ENCODE data around the gene INSYN2A. TPM values are rescaled to one million over a fixed set of nuclear protein-coding genes. Genes with fewer than 3 reads are reported as not detected.

INSYN2A gene
- total and polyA plus RNA-seq, 2 of the 13 experiments (the other 11 are each of a cell fraction or from before 2014, with no cell fraction given), result not detected

GRCh38 chr10:127154831-127155620 lies 41.4 kb downstream of the INSYN2A start (continued):
- TF ChIP-seq, protein P1, sequence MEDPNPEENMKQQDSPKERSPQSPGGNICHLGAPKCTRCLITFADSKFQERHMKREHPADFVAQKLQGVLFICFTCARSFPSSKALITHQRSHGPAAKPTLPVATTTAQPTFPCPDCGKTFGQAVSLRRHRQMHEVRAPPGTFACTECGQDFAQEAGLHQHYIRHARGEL (CRISPR knock-in tag; IDR thresholded peaks at IDR 0.05), result no peak
- no peak for TF ChIP-seq MIER3 (CRISPR knock-in tag; IDR thresholded peaks at IDR 0.05; ENCODE audit: borderline replicate concordance)

DNA sequence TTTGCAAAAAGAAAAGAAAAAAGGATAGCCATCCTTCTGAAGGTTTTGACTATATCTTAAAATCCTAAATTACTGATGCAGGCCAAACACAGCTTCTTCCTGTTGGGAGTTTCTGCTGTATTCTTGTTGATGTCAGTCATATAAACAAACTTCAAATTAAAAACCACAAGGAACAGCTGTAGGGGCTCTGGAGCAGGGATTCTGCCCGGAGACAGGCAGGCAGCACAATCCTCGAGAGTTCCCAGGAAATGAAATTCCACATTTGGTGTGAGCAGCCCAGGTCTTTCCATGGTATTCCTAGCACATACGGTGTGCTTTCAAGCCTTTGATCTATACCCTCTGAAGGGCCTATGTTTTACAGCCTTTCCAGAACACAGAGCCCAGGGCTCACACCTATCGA lies 43.2 kb downstream of the INSYN2A start:
- CTCF ChIA-PET (ENCODE audit: low intra/inter-chr PET ratio, low total read pairs), result no interaction called here
- BruUV-seq (replicated peaks), result no TSS peak

DNA sequence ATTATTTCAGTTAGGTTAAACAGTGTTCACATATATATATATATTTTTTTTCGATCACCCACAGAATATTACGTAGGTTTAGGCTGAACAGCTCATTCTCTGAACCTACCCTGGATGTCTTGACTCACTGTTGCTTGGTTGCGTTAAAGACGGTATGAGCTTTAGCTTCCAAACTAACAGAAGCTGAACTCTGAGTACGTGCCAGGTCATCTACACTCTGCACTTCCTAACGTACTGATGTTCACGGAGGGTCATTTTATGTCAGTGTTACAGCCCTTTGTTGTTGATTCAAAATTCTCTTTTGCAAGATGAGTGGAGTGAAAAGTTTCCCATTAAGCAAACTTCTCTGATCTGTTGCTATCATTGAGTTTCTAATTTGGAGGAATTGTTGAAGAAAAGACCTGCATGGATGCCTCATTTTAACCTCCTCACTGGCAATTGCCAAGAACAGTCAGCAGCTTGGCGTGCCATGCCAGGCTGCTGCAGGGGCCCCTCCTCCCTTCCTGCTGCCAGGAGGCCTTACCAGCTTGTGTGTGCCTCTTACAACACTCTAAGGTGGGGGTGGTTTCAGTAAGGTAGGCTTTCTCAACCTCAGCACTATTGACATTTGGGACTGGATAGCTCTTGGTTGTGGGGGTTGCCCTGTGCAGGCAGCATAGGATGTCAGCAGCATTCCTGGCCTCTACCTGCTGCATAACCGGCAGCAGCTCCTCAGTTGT lies 44.3 kb downstream of the INSYN2A start:
- H3K4me2 ChIP-seq (ENCODE audit: low read depth, low read length), result no peak overlapping the region
- H3K79me2 ChIP-seq (ENCODE audit: insufficient read depth, low read length), result no peaks in the 10 kb centered on the region
- POLR2A ChIA-PET, result no interaction called here
- intact Hi-C loops (cut with micrococcal nuclease; ENCODE audit: unreplicated experiment), result no loop called here
- CTCF ChIA-PET (ENCODE audit: low intra/inter-chr PET ratio, low total read pairs), result no interaction called here
- 89% methylated on average over 8 of the region's 9 CpGs for WGBS (ENCODE audit: low lambda C conversion rate)
- H3K9me3 ChIP-seq (ENCODE audit: low read length), result no peaks in the 10 kb centered on the region
- H4K20me1 ChIP-seq (ENCODE audit: insufficient read depth, low read length), result no peaks in the 10 kb centered on the region
- no TSS peak for BruUV-seq (replicated peaks)
- no peak overlapping the region for H3K9ac ChIP-seq (ENCODE audit: insufficient read depth, low read depth, low read length)
- H3K27me3 ChIP-seq (ENCODE audit: control insufficient read depth in 1 of 2, insufficient read depth in 2 of 2, low read length in 2 of 2), result no peaks in the 10 kb centered on the region
- TF ChIP-seq ATF1 (CRISPR knock-in tag; IDR thresholded peaks at IDR 0.05), result no peak
- TF ChIP-seq ZNF281 (CRISPR knock-in tag; IDR thresholded peaks at IDR 0.05; ENCODE audit: borderline replicate concordance), result peak; percentile 45; the same call in 1 of the 2 replicates
- no peak for FAIRE-seq
- H2AFZ ChIP-seq (ENCODE audit: low read length), result no peak overlapping the region
- in situ Hi-C loops (cut with HindIII; ENCODE audit: extremely low pct_ligation_motif_present, low pct_unique_long_range_greater_than_20kb), result no loop called here
- no peak overlapping the region for H3K4me3 ChIP-seq (replicated peaks in 1 of 3; ENCODE audit: insufficient read depth in 1 of 3, low read depth in 2 of 3, low read length in 3 of 3)
- ATAC-seq, result peak; percentile 48; the same call in 1 of the 3 replicates
- DNase-seq (ENCODE audit: low spot score), result peak; percentile 24
- 0 out of 5 replicates have a peak, but pooled peaks cover 0 to 3% of the 10 kb centered on the region in 2 experiments for H3K36me3 ChIP-seq (replicated peaks in 1 of 2; ENCODE audit: control insufficient read depth in 1 of 2, insufficient read depth in 2 of 2, low read length in 2 of 2)
- no peak overlapping the region for H3K27ac ChIP-seq (ENCODE audit: extremely low read length, insufficient read depth, low read length)
- 0 out of 2 replicates have a peak, but pooled peaks cover 5% of the 10 kb centered on the region for H3K4me1 ChIP-seq (ENCODE audit: insufficient read depth, low read length)

More for the DNA sequence above, 43.2 kb downstream of the INSYN2A start:
- no peak for DNase-seq (ENCODE audit: low spot score)
- no peak for FAIRE-seq
- in situ Hi-C loops (cut with HindIII; ENCODE audit: extremely low pct_ligation_motif_present, low pct_unique_long_range_greater_than_20kb), result no loop called here
- no peak overlapping the region for H3K27ac ChIP-seq (ENCODE audit: extremely low read length, insufficient read depth, low read length)
- no peak overlapping the region for H3K4me2 ChIP-seq (ENCODE audit: low read depth, low read length)
- ATAC-seq, result no peak
- no peaks in the 10 kb centered on the region for H3K9me3 ChIP-seq (ENCODE audit: low read length)
- H3K9ac ChIP-seq (ENCODE audit: insufficient read depth, low read depth, low read length), result no peak overlapping the region
- POLR2A ChIA-PET, result no interaction called here
- H2AFZ ChIP-seq (ENCODE audit: low read length), result no peak overlapping the region
- no peak for TF ChIP-seq FOXP1 (IDR thresholded peaks at IDR 0.05)
- TF ChIP-seq FOXP1 (CRISPR knock-in tag; IDR thresholded peaks at IDR 0.05), result no peak
- no peak for TF ChIP-seq SAFB2 (CRISPR knock-in tag; IDR thresholded peaks at IDR 0.05; ENCODE audit: borderline replicate concordance, low read depth)
- H3K4me1 ChIP-seq (ENCODE audit: insufficient read depth, low read length), result 0 out of 2 replicates have a peak, but pooled peaks cover 5% of the 10 kb centered on the region
- no peaks in the 10 kb centered on the region for H4K20me1 ChIP-seq (ENCODE audit: insufficient read depth, low read length)
- WGBS (ENCODE audit: low lambda C conversion rate), result 100% methylated on average over 3 of the region's 4 CpGs
- intact Hi-C loops (cut with micrococcal nuclease; ENCODE audit: unreplicated experiment), result no loop called here
- H3K4me3 ChIP-seq (replicated peaks in 1 of 3; ENCODE audit: insufficient read depth in 1 of 3, low read depth in 2 of 3, low read length in 3 of 3), result no peak overlapping the region
- H3K79me2 ChIP-seq (ENCODE audit: insufficient read depth, low read length), result no peaks in the 10 kb centered on the region
- no peaks in the 10 kb centered on the region for H3K27me3 ChIP-seq (ENCODE audit: control insufficient read depth in 1 of 2, insufficient read depth in 2 of 2, low read length in 2 of 2)
- H3K36me3 ChIP-seq (replicated peaks in 1 of 2; ENCODE audit: control insufficient read depth in 1 of 2, insufficient read depth in 2 of 2, low read length in 2 of 2), result 0 out of 5 replicates have a peak, but pooled peaks cover 0 to under 1% of the 10 kb centered on the region in 2 experiments

Measured in HepG2 (cell line).